Midbrain (tissue), 1 donor: ENCODE measurements around the gene OR8B3.
"Not testable (repeated sequence)": the region's sequence is repeated elsewhere in the genome, so short reads cannot be mapped to it uniquely, and the experiment has no call there.

Source experiments
- DNase-seq: peaks from one replicate; lab custom pipeline; 2025; lab: John Stamatoyannopoulos, UW

Gene OR8B3, protein sequence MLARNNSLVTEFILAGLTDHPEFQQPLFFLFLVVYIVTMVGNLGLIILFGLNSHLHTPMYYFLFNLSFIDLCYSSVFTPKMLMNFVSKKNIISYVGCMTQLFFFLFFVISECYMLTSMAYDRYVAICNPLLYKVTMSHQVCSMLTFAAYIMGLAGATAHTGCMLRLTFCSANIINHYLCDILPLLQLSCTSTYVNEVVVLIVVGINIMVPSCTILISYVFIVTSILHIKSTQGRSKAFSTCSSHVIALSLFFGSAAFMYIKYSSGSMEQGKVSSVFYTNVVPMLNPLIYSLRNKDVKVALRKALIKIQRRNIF

DNA sequence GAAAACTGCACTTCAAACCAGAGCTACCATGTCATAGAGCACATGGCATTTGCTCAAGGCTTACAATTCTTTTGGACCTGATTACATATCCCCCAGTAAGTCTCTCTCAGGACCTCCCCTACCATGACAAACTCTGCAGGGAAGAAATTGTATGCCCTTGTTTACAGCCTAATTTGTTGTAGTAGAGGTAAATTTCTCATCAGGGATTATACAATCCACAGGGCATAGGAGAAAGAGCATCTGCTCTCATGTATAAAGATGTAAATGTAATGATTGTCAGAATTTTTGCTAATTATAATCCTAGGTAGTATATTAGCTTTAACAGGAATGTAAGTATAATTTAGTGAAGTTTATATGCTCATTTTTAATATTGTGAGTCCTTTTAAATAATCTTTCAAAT is at the start of gene OR8B3:
Gene OR8B3 (minus strand): TSS at position 101 of the 400 bp plus-strand sequence. CDS start 1,673 bp downstream, outside the sequence.
- no peak for DNase-seq

DNA sequence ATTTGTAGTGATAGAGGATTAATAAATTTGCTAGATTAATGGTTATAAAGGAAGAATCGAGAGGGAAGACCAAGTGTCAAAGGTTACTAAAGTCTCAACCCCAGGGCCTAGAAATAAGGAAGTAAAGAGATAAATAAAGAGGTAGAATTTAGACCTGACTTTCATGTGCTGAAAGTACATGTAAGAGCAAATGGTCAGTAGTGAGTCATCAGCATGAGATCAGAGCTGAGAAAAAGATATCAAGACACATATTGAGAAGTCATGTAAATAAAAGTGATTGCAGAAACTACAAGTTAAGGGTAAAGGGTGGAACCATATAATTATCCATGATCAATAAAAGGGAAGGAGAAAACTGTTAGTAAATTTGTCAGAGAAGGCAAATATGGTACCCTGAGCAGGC is 48.1 kb upstream of the OR8B3 start:
- no peak for DNase-seq

DNA sequence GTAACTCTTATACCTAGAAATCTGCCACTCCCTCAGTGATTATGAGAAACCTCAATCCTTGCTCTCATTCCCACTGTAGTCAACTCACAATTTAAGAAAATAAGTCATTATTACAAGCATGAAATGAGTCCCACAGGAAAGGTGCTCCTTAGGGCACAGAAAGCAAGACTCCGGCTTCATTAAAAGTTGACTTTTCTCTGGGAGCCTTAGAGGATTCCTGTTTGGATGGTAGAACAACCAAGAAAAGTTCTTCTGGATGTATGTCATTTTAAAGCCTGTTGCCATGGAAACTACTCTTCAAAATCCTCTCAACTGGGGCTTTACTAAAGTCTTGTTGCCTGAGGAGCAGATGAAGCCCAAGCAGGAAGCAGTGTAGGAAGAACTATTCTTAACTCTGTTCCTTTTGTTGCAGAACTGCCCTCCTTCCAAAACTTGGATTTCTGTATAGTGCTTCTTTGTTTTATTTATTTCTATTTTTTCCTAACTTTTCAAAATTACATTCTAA is 46.9 kb upstream of the OR8B3 start, which contains the start of gene OR8B8:
Gene OR8B8 (minus strand): TSS at position 51 of the 505 bp plus-strand sequence. CDS start 4,611 bp downstream, outside the sequence.
- DNase-seq = no peak

DNA sequence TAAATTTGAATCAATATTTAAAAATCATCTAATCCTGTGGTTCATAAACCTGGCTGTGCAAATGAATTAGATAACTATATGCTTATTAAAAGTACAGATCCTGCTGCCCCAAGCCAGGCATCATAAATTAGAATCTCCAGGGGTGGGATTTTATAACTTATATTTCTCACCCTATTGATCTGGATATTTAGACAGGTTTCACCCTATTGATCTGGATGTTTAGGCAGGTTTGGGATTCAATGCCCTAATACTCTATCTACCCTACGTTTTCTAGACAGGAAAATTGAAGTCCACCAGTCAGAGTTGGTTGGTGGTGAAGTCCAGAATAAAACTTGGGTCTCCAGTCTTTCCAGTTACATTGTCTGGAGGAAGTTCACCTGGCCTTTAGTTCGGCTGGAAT is 44.0 kb upstream of the OR8B3 start:
- no peak for DNase-seq

- no peak for DNase-seq
Observed at GRCh38 chr11:124442442-124442841, 43.6 kb upstream of the OR8B3 start.

GRCh38 chr11:124441519-124441918 is 42.7 kb upstream of the OR8B3 start:
- no peak for DNase-seq

- no peak for DNase-seq
Observed at GRCh38 chr11:124441081-124441480, 42.3 kb upstream of the OR8B3 start.

DNA sequence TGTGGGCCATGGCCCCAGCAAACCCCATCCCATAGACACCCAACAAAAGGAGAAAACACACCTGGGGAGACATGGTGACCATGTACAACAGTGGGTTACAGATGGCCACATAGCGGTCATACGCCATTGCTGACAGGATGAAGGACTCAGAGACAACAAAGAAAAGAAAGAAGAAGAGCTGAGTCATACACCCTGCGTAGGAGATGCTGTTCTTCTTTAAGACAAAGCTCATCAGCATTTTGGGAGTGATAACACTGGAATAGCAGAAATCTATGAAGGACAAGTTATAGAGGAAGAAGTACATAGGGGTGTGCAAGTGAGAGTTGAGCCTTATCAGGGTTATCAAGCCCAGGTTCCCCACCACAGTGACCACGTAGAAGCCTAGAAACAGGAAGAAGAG is 41.8 kb upstream of the OR8B3 start:
- DNase-seq = no peak

DNA sequence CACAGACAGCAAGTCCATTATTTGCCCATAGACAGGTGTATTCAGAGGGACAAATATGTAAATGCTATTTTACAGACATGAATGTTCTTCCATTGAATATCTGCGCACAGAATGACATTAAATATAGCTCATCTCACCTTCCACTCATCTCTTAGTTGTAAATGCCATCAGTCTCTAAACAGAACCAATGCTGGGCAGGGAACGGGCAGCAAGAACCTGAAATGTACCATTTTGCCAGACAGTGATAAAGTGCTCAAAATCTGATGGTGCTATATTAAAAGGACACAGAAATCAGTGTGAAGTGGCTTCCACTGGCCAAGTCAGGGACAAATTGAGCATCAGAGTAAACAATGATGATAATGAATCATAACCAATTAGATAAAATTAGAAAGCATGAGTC is 35.9 kb upstream of the OR8B3 start:
- DNase-seq = no peak

- DNase-seq = no peak
Observed at GRCh38 chr11:124429599-124429998, 30.8 kb upstream of the OR8B3 start.

- no peak for DNase-seq
Observed at GRCh38 chr11:124424384-124424921, 25.6 kb upstream of the OR8B3 start, which contains the start of gene OR8B4. TSS of gene OR8B4 (minus strand) at chr11:124424871. CDS start at chr11:124424871, 0 bp downstream.

DNA sequence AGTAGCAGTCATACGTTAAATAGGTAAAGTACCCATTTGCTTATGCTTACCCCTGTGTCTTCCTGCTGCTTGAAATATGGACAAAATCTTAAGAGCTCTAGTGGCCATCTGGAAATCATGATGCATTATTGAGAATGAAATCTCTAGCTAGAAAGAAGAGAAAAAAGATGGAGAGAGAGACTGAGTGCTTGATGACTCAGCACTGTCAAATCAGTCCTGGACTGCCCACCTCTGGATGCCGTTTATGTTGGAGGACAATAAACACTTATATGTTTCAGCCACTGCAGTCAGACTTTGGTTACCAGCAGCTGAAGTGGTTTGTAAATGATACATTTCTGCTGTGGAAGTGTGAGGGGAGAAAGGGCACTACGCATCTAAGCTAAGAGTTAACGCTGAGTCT is 22.2 kb upstream of the OR8B3 start:
- no peak for DNase-seq

- no peak for DNase-seq
Observed at GRCh38 chr11:124415356-124415923, 16.6 kb upstream of the OR8B3 start.

DNA sequence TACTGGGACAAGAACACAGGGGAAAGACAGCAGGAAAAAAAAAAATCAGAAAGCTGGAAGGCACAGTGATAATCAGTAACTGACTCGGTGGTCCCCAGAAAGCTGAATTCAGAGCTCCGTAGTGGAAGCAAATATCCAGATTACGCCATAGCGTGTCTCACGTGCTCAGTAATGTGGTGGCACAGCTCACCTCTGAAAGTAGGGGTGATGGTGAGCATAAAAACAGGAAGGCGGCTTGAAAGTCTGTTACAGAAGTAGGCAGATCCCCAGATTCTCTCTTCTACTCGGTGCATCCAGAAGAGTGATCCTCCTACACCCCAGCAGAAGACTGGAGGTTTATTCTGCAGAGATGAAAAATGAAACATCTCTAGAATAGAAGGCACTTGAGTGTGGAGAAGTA is 11.1 kb upstream of the OR8B3 start:
- DNase-seq = no peak

GRCh38 chr11:124405581-124405980 is 6.8 kb upstream of the OR8B3 start:
- DNase-seq = no peak

- not testable (repeated sequence) for DNase-seq
Observed at GRCh38 chr11:124403186-124403585, 4.4 kb upstream of the OR8B3 start.

- DNase-seq = peak; percentile 19
Observed at GRCh38 chr11:124402326-124402922, 3.6 kb upstream of the OR8B3 start.

- not testable (repeated sequence) for DNase-seq
Observed at GRCh38 chr11:124396847-124397246, 2.0 kb downstream of the OR8B3 start.

DNA sequence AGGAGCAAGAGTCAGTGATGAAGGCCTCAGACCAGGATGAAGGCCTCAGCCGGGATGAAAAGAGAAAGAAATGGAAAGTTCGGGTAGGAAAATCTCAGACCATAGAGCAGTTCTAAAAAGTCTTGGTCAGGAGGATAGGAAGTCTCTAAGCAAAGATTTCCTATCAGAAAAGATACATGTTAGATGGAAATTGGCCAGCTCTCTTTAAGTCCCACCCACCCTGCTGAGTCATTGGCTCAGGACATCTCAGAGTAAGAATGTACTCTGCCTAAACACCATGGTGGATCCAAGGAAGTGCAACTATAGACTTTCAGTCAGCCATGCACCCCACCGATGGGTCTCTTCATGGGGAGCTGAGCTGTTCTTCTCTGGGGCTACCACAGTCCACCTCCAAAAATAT is 4.4 kb downstream of the OR8B3 start:
- no peak for DNase-seq

GRCh38 chr11:124384399-124384798 is 14.4 kb downstream of the OR8B3 start, which contains the start of gene OR8B2:
TSS of gene OR8B2 (minus strand) at chr11:124384499. CDS start at chr11:124383343, 1,156 bp downstream.
- DNase-seq = no peak

DNA sequence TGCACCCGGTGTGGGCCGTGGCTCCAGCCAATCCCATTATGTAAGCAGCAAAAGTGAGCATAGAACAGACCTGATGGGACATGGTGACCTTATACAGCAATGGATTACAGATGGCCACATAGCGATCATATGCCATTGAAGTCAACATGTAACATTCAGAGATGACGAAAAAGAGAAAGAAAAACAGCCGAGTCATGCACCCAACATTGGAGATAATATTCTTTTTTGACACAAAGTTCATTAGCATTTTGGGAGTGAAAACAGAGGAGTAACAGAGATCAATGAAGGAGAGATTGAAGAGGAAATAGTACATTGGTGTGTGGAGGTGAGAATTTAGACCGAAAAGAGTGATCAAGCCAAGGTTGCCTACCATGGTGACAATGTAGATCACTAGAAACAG is 16.0 kb downstream of the OR8B3 start:
- not testable (repeated sequence) for DNase-seq

DNA sequence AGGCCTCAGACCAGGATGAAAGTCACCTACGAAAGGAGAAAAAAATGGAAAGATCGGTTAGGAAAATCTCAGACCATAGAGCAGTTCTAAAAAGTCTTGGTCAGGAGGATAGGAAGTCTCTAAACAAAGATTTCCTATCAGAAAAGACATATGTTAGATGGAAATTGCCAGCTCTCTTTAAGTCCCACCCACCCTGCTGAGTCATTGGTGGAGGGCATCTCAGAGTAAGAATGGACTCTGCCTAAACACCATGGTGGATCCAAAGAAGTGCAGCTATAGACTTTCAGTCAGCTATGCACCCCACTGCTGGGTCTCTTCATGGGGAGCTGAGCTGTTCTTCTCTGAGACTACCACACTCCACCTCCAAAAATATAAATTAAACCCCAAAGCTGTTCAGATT is 18.2 kb downstream of the OR8B3 start:
- DNase-seq = no peak

- DNase-seq = no peak
Observed at GRCh38 chr11:124376280-124376679, 22.5 kb downstream of the OR8B3 start.
